HEK293T (cell line): ENCODE measurements around the gene ORC3.

Experiments
- ARNT ChIP-seq: fragments of 450-650 bp; IDR thresholded peaks from 2 replicates; pipeline ENCODE4 v1.6.1; 2017; ENCODE audit warnings: mild to moderate bottlenecking
- BHLHE40 ChIP-seq: fragments of 450-650 bp; IDR thresholded peaks from 2 replicates; pipeline ENCODE4 v1.6.1; 2016; ENCODE audit warnings: mild to moderate bottlenecking, moderate library complexity, borderline replicate concordance
- FOXM1 ChIP-seq: fragments of 450-650 bp; IDR thresholded peaks from 2 replicates; pipeline ENCODE4 v1.6.1; 2017; ENCODE audit warnings: mild to moderate bottlenecking, borderline replicate concordance
- SP1 ChIP-seq: fragments of 450-650 bp; IDR thresholded peaks from 2 replicates; pipeline ENCODE4 v1.6.1; 2017

DNA sequence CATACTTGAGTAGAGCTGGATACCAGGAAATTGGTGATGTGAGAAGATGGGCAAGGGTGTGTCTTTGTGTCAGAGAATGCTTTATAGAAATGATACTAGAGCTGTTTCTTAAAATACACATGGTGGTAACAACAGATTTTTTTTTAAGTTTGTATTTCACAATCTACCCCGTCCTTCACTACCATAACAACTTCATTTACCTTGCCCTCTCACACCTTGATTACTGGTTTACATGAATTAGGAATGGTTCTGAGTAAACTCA is 45.5 kb upstream of the ORC3 start:
- no peak for TF ChIP-seq BHLHE40
- TF ChIP-seq ARNT = no peak
- no peak for TF ChIP-seq SP1
- no peak for TF ChIP-seq FOXM1
